Prostate gland (tissue), 2 donors: Measurements from ENCODE around the gene GREB1.

ENCODE experiments used
- POLR2AphosphoS5 ChIP-seq: sonication (generic); formaldehyde crosslinking; IDR thresholded peaks from one replicate; pipeline ENCODE4 v1.6.1; 2017; ENCODE audit warnings: antibody characterized with exemption
- TF ChIP-seq, protein P1 (sequence below), 4 experiments: fragments of 200-600 bp in 2 of 4; fragments of 450-650 bp in 2 of 4; sonication (generic) in 2 of 4; IDR thresholded peaks; 1 replicate in 3 of 4; 2 replicates in 1 of 4; pipeline ENCODE4 v1.5.1; 2016 to 2019; ENCODE audit warnings: antibody characterized with exemption in 4 of 4, mild to moderate bottlenecking in 2 of 4, moderate library complexity in 2 of 4

DNA sequence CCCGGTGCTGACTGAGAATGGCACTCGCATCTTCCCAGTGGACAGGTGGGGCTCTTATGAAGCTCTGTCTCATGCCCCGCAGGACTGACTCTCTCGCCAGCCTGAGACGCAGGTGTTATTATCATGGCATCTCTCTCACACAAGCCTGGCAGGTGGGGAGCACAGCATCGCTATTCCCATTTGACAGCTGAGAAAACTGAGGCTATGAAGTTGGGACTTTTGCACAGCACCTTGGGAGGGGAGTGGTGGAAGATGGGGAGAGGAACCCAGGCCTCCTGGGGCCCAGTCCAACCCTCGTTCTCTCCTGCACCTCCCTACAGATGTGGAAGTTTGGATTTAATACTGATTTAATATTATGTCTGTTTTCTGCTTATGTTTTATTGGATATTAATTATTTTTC, 145.2 kb downstream of the GREB1 start:
- no peak for TF ChIP-seq POLR2AphosphoS5
- TF ChIP-seq, protein P1, sequence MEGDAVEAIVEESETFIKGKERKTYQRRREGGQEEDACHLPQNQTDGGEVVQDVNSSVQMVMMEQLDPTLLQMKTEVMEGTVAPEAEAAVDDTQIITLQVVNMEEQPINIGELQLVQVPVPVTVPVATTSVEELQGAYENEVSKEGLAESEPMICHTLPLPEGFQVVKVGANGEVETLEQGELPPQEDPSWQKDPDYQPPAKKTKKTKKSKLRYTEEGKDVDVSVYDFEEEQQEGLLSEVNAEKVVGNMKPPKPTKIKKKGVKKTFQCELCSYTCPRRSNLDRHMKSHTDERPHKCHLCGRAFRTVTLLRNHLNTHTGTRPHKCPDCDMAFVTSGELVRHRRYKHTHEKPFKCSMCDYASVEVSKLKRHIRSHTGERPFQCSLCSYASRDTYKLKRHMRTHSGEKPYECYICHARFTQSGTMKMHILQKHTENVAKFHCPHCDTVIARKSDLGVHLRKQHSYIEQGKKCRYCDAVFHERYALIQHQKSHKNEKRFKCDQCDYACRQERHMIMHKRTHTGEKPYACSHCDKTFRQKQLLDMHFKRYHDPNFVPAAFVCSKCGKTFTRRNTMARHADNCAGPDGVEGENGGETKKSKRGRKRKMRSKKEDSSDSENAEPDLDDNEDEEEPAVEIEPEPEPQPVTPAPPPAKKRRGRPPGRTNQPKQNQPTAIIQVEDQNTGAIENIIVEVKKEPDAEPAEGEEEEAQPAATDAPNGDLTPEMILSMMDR (IDR thresholded peaks at IDR 0.05), result no peak
